ENCODE data around the gene DLG2.

The DLG2 gene

GRCh38 chr11:85180528-85180927 is 446.6 kb downstream of the DLG2 start:
- TF ChIP-seq CTCF (IDR thresholded peaks at IDR 0.05) = no peak
- TF ChIP-seq ZFX (IDR thresholded peaks at IDR 0.05; ENCODE audit: borderline replicate concordance) = no peak
- H3K27ac ChIP-seq = no peak overlapping the region

GRCh38 chr11:85171648-85172257 is 455.4 kb downstream of the DLG2 start:
- TF ChIP-seq ZFX (IDR thresholded peaks at IDR 0.05; ENCODE audit: borderline replicate concordance) = no peak
- no peak for TF ChIP-seq CTCF (IDR thresholded peaks at IDR 0.05)
- no peak overlapping the region for H3K27ac ChIP-seq

GRCh38 chr11:85170184-85170583 is 457.0 kb downstream of the DLG2 start:
- TF ChIP-seq CTCF (IDR thresholded peaks at IDR 0.05) (no peak), ZFX (IDR thresholded peaks at IDR 0.05; ENCODE audit: borderline replicate concordance) (no peak)
- H3K27ac ChIP-seq = no peak overlapping the region

- H3K27ac ChIP-seq = no peak overlapping the region
- no peak for TF ChIP-seq CTCF (IDR thresholded peaks at IDR 0.05)
- no peak for TF ChIP-seq ZFX (IDR thresholded peaks at IDR 0.05; ENCODE audit: borderline replicate concordance)
These were observed 459.7 kb downstream of the DLG2 start for GRCh38 chr11:85167471-85167870.

- H3K27ac ChIP-seq = no peak overlapping the region
- no peak for TF ChIP-seq CTCF (IDR thresholded peaks at IDR 0.05)
- no peak for TF ChIP-seq ZFX (IDR thresholded peaks at IDR 0.05; ENCODE audit: borderline replicate concordance)
These were observed 460.1 kb downstream of the DLG2 start for GRCh38 chr11:85167038-85167437.

GRCh38 chr11:85165819-85166218 is 461.3 kb downstream of the DLG2 start:
- TF ChIP-seq ZFX (IDR thresholded peaks at IDR 0.05; ENCODE audit: borderline replicate concordance) = no peak
- TF ChIP-seq CTCF (IDR thresholded peaks at IDR 0.05) = no peak
- H3K27ac ChIP-seq = no peak overlapping the region

- H3K27ac ChIP-seq = no peak overlapping the region
- TF ChIP-seq CTCF (IDR thresholded peaks at IDR 0.05) = no peak
These were observed 462.4 kb downstream of the DLG2 start for GRCh38 chr11:85164743-85165142.

Measured in 22Rv1 (cell line).